ENCODE data around the gene CCDC6.
"Not testable (repeated sequence)": the region's sequence is repeated elsewhere in the genome, so short reads cannot be mapped to it uniquely, and the experiment has no call there.

CCDC6 gene

DNA sequence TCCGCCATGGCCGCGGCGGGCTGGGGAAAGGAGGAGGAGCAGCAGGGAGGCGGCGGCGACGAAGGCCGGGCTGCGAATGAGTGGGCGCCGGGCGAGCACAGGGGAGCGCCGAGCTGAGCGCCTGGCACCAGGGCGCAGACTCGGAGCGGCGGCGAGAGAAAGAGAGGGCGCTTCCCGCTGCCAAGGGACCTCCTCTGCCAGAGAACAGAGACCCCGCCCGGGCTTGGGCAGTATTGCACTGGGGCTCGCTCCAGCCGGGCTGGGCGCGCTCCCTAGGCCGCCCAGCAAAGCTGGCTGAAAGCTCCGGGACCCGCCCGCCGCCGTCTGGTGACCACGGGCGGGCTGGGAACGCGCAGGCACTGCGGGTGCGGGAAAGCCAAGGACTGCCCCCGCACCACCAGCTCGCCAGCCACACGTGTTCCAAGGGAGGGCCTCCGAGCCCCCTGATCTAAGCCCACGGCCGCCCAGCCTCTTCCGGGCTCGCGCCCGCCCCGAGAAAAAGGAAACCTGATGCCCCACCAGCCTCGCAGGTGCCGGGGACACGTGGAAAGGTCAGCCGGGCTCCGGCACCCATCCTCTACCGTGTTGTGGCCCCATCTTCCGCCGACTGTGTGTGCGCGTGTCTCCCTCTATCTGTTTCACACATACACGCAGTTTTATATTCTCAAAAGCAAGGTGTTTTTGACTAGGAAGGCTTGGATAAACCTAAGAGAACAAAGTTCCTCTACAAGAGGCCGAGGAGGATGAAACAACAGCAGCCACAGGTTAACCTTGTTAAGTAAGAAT, at the start of gene CCDC6:
TSS of gene CCDC6 (minus strand) at position 140 of the 786 bp plus-strand sequence. CDS start at position 8, 132 bp downstream.
- peak within 1 kb of the TSS; percentile 93 for H3K4me3 ChIP-seq (ENCODE audit: low read depth, low read length)

DNA sequence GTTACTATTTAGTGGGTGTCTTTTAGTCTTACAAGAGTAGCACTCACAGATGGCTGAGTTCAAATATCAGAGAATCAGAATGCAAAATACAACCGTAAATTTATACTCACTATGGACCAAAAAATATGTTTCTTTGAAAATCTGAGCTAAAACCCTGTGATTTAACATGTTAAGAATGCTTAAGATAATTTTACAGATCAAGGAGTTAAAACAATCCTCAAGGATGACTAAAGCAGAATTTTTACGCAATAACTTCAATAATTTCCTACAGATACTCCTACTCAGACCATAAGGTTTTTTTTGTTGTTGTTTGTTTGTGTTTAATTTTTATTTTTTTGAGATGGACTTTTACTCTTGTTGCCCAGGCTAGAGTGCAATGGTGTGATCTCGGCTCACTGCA, 47.9 kb upstream of the CCDC6 start:
- no peak overlapping the region for H3K4me3 ChIP-seq (ENCODE audit: low read depth, low read length)

DNA sequence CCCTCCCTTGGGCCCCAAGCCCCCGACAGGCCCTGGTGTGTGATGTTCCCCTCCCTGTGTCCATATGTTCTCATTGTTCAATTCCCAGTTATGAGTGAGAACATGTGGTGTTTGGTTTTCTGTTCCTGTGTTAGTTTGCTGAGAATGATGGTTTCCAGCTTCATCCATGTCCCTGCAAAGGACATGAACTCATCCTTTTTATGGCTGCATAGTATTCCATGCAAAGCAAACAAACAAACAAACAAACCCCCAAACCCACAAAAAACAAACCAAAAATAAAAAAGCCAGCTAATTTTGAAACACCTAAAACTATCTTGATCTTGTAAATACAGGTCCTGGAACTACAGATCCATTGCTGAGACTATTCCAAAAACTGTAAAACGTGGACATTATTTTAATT, 47.4 kb upstream of the CCDC6 start:
- not testable (repeated sequence) for H3K4me3 ChIP-seq (ENCODE audit: low read depth, low read length)

GRCh38 chr10:59950105-59950504, 43.7 kb upstream of the CCDC6 start:
- no peak overlapping the region for H3K4me3 ChIP-seq (ENCODE audit: low read depth, low read length)

- H3K4me3 ChIP-seq (ENCODE audit: low read depth, low read length), result no peak overlapping the region
Observed at GRCh38 chr10:59949608-59950007, 43.3 kb upstream of the CCDC6 start.

DNA sequence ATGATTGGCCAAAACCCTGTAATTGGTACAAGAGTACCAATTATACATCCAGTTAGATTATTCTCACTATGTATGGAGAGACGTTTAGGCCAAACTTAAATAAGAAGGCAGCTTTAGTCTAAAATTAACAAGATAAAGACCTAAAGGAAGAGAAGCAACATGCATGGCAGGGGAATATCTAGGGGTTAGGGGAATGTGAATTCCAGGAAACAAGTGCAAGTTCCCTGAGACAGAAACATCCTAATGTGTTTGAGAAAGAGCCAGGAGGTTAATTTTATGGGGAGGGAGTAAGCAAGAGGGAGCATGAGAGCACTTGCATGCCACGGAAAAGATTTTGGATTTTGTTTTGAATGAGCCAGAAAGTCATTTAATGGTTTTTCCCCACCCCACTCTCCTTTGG, 39.6 kb upstream of the CCDC6 start:
- H3K4me3 ChIP-seq (ENCODE audit: low read depth, low read length), result no peak overlapping the region

DNA sequence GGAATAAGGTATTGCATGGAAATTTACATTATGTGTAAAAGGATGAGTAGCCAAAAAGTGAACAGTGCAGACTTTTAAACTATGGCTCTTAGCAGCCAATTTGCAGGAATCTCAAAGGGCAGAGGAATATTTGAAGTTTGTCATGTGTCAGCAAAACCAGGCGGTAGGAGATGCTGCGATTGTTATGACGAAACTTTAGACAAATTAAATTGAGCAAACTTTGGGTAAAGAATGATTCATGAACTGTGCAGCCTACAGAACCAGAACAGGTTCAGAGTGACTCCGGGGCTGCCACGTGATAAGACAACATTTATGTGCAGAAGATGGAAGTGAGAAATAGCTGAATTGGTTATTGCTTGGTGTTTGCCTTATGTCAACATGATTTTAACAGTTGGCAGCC, 39.2 kb upstream of the CCDC6 start:
- no peak overlapping the region for H3K4me3 ChIP-seq (ENCODE audit: low read depth, low read length)

DNA sequence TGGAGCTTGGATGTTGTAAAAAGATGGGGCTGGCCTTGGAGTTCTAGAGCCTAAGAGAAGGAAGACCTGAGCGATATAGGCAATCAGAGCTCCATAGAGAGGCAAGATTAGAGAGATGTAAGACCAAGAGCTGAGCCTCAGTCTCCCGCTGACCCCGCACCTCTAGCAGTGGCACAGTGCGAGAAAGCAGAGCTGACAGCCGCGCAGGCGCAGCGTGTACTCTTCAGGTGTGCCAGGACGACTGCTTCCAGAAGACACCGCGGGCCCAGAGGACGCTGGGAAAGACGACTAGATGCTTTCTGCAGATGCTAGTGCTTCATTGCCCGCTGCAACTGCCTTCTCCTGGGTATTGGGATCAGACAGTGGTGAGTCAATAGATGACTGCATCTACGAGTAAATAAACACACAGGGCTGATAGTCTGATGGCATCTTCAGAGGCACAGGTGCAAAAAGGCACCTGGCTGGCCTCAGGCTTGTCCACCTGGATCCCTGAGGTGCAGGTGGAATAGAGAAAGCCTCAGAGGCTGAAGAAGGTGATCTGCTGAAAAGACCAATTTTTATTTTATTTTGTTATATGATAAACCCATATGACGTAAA, 38.1 kb upstream of the CCDC6 start:
- no peak overlapping the region for H3K4me3 ChIP-seq (ENCODE audit: low read depth, low read length)

DNA sequence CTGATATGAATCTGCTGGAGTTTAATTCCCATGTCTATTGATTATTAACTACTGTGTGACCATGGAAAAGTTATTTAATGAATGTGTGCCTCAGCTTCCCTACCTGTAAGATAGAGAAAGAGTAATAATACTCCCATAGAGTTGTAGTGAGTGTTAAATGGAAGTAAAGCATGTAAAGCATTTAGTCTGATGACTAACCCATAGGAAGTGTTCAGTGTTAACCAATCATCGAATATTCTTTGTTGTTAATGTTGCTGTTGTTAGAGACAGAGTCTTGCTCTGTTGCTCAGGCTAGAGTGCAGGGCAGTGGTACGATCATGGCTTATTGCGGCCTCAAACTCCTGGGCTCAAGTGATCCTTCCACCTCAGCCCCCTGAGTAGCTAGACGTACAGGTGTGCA, 36.2 kb upstream of the CCDC6 start:
- no peak overlapping the region for H3K4me3 ChIP-seq (ENCODE audit: low read depth, low read length)

GRCh38 chr10:59937720-59938119, 31.4 kb upstream of the CCDC6 start:
- H3K4me3 ChIP-seq (ENCODE audit: low read depth, low read length), result no peak overlapping the region

- no peak overlapping the region for H3K4me3 ChIP-seq (ENCODE audit: low read depth, low read length)
Observed at GRCh38 chr10:59934701-59935100, 28.3 kb upstream of the CCDC6 start.

DNA sequence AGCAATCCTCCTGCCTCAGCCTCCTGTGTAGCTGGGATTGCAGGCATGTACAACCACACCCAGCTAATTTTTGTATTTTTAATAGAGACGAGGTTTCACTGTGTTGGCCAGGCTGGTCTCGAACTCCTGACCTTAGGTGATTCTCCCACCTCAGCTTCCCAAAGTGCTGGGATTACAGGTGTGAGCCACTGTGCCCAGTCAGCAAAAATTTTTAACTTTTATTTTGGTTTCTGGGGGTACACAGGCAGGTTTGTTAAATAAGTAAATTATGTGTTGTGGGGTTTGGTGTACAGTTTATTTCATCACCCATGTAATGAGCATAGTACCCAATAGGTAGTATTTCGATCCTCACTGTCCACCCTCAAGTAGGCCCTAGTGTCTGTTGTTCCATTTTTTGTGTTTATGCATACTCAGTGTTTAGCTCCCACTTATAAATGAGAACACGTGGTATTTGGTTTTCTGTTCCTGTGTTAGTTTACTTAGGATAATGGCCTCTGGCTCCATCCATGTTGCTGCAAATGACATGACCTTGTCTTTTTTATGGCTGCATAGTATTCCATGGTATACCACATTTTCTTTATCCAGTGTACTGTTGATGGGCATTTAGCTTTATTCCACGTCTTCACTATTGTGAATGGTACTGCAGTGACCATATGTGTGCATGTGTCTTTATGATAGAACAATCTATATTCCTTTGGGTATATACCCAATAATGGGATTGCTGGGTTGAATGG, 24.6 kb upstream of the CCDC6 start:
- not testable (repeated sequence) for H3K4me3 ChIP-seq (ENCODE audit: low read depth, low read length)

DNA sequence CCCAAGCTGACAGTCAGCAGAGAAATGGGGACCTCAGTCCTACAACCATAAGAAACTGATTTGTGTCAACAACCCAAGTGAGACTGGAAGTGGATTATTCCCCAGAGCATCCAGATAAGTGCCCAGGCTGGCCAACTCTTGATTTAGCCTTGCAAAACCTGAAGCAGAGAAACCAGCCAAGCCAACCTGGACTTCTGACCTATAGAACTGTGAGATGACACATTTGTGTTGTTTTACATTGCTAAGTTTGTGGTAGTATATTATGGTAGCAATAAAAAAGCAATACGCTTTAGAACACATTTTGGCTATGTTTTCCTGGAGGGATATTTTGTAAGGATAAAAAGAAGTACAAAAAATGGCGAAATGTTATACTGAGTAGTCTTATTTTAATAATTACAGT, 19.7 kb upstream of the CCDC6 start:
- H3K4me3 ChIP-seq (ENCODE audit: low read depth, low read length), result no peak overlapping the region

- H3K4me3 ChIP-seq (ENCODE audit: low read depth, low read length), result no peak overlapping the region
Observed at GRCh38 chr10:59922907-59923306, 16.6 kb upstream of the CCDC6 start.

DNA sequence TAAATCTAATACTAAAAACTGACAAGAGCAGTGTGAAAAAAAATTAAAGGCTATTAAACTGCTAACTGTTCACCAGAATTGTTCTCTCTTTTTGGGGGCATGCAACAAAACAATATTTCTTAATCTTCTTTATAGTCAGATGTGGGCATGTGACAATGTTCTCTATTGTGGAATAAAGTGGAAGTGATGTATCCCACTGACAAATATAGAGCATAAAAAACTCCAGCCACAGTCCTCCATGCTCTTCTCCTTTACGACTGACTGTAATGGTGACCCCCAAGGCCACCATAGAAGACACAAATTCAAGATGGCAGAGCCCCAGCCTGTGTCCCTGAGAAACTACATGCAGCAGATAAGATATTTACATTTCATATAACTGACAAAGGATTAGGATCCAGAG, 11.6 kb upstream of the CCDC6 start:
- H3K4me3 ChIP-seq (ENCODE audit: low read depth, low read length), result no peak overlapping the region

DNA sequence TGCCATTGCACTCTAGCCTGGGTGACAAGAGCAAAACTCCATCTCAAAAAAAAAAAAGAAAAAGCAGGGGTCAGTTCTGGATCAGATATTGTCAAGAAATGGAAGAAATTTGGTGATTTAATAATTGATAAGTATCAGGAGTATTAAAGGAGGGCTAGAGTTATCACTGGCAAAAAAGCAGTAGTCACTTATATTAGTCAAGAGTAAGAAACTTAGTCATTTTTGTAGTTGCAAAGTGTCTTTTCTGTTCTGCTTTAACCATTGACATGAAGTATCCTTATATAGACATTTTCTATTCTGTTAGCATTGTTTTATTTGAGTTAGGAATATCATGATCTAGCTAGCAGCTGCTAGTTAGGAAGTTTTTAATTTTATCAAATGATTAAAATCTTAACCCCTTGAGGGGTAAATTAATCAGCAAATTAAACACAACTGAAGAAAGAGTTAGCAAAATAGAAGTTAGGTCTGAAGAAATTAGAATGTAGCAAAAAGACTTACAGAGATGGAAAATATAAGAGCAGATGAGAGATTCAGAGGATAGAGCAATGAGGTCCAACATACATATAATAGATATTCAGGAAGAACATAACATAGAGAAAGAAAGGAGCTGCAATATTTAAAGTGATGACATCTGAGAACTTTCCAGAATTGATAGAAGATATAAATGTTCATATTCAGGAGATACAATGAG, 7.3 kb upstream of the CCDC6 start:
- H3K4me3 ChIP-seq (ENCODE audit: low read depth, low read length), result no peak overlapping the region

GRCh38 chr10:59910867-59911266, 4.5 kb upstream of the CCDC6 start:
- H3K4me3 ChIP-seq (ENCODE audit: low read depth, low read length), result no peak overlapping the region

- H3K4me3 ChIP-seq (ENCODE audit: low read depth, low read length), result no peak overlapping the region
Observed at GRCh38 chr10:59909815-59910214, 3.5 kb upstream of the CCDC6 start.

DNA sequence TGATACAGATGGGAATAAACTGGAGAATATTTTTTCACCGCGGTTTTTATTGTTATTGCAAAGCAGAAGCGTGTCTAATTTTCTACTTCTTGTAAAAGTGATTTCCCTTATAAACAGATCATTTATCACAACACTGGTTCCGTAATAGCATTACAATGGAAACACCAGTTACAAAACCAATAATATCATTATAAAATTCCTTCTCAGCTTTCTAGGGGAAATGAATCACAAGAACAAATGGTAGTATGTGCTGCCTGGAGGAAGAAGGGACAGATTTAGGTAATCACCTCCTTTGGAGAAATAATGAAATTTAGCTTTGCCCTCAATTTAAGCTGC, 2.4 kb upstream of the CCDC6 start:
- peak overlapping the region; percentile 38 for H3K4me3 ChIP-seq (ENCODE audit: low read depth, low read length)

DNA sequence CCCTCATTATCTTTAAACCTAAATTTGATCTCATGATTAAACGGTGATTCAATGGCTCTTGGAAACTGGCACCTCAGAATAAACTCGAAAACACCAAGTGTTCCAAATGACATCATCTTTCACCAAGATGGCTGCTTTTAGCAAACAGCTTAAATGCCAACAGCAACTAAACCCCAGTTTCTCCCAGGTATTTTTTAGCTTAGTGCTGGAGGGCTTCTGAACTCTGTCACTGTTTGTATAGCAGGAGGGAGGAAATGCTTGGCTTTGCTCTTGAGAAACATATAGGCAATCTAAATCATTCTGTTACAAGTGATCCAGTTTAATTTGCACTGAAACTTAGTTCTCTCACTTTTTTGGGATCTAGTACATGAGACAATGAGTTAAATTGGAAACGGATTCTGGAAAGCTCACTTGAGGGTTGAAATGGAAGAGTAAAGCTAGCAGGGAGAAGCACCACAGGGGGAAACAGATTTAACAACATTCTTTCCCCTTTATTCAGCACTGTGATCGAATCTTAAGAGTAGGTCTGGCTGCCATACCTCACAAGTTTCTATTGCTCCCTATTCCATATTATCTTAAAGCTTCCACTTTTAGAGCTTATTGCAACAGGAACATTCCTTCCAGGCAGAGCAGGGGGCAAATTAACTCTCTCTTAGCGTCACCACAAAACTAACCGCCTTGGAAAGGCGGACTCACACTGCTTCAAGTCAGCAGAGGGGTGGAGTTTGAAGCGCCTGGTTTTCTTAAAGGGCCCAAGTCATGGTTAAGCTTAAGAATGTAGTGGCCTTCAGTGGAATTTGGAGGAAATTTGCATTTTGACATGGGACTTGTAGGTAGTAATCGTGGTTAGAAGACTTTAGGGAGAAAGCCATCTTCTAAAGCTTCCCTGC, 1.8 kb upstream of the CCDC6 start:
- peak overlapping the region; percentile 38 for H3K4me3 ChIP-seq (ENCODE audit: low read depth, low read length)

DNA sequence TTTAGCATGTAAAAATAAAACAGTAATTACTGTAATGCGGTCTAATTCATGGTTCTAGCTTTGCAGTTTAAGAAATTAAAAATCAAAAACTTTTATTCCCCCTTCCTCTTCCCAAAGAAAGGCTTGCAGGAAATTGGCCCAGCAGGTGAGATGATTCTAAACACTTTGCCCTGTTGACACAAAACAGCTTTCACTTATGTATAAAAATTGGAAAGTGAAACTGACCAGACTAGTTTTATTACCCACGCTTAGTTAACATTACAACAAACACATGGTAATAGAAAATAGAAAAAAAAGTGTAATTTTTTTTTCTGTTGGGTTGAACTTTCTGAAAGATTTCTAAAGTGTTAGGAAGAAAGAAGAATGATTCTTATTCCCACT, 1.2 kb upstream of the CCDC6 start:
- no peak overlapping the region for H3K4me3 ChIP-seq (ENCODE audit: low read depth, low read length)
